K562 (cell line): ENCODE data around the gene TARM1. TPM values are rescaled to one million over a fixed set of nuclear protein-coding genes. Genes with fewer than 3 reads are reported as not detected.
A peak's percentile ranks its signal among the peaks of the same experiment; 100 is the strongest.

Experiments used
- BRD9 ChIP-seq: fragments of 450-650 bp; IDR thresholded peaks from 2 replicates; pipeline ENCODE4 v1.6.1; 2018; ENCODE audit warnings: low read depth; ENCODE audit not compliant: partially characterized antibody
- NR2C1 ChIP-seq, 2 experiments: fragments of 450-650 bp; IDR thresholded peaks; 2 replicates each; pipeline ENCODE4 v1.6.1; 2017; ENCODE audit warnings: mild to moderate bottlenecking in 2 of 2, antibody characterized with exemption in 1 of 2, inconsistent platforms in 1 of 2, missing compliant biosample characterization in 1 of 2, missing genetic modification characterization in 1 of 2
- NR3C1 ChIP-seq: sonication (generic); formaldehyde crosslinking; IDR thresholded peaks from 2 replicates; pipeline ENCODE4 v1.8.1; 2022; ENCODE audit warnings: missing genetic modification reagents
- PHF8 ChIP-seq: fragments of 200-600 bp; sonication (generic); IDR thresholded peaks from 2 replicates; pipeline ENCODE4 v1.6.1; 2012; ENCODE audit warnings: mixed run types, mild to moderate bottlenecking, inconsistent platforms, low read length, moderate library complexity, borderline replicate concordance
- POLR2B ChIP-seq: fragments of 450-650 bp; IDR thresholded peaks from 2 replicates; pipeline ENCODE4 v1.6.1; 2018; ENCODE audit warnings: low read depth; ENCODE audit not compliant: partially characterized antibody
- SIRT6 ChIP-seq: IDR thresholded peaks from one replicate; pipeline ENCODE4 v1.6.1; 2012; ENCODE audit warnings: low read depth, mild to moderate bottlenecking, control low read depth, inconsistent platforms, low read length, moderate library complexity
- TAF9B ChIP-seq: fragments of 450-650 bp; IDR thresholded peaks from 2 replicates; pipeline ENCODE4 v1.6.1; 2018; ENCODE audit warnings: mild to moderate bottlenecking; ENCODE audit not compliant: partially characterized antibody
- XRCC3 ChIP-seq: fragments of 450-650 bp; IDR thresholded peaks from 2 replicates; pipeline ENCODE4 v1.6.1; 2017; ENCODE audit warnings: mild to moderate bottlenecking, moderate library complexity
- ZKSCAN3 ChIP-seq: fragments of 250-450 bp; sonication (Bioruptor Pico); IDR thresholded peaks from 2 replicates; pipeline ENCODE4 v1.4.0; 2020
- ZNF143 ChIP-seq: sonication (generic); formaldehyde crosslinking; IDR thresholded peaks from 2 replicates; pipeline ENCODE4 v1.9.0; 2022; ENCODE audit warnings: mild to moderate bottlenecking, missing genetic modification reagents
- ZNF175 ChIP-seq: fragments of 200-800 bp; sonication (Bioruptor generic); IDR thresholded peaks from 2 replicates; pipeline ENCODE4 v1.6.1; 2016; ENCODE audit warnings: low read depth, mild to moderate bottlenecking, missing genetic modification characterization, missing compliant biosample characterization
- ZNF212 ChIP-seq: fragments of 450-650 bp; formaldehyde crosslinking; IDR thresholded peaks from 2 replicates; pipeline ENCODE4 v1.4.0; 2020; ENCODE audit warnings: mild to moderate bottlenecking
- polyA plus RNA-seq, 8 experiments: library from polyadenylated mRNA; depleted of rRNA in 4 of 8; stranded (reverse) in 5 of 8; unstranded in 3 of 8; fragments of >200 nt; fragmentation: Nextera tagmentation in 2 of 8; fragmentation: Illumina TruSeq in 1 of 8; extraction: Ambion mirVana in 2 of 8; extraction: Trizol in 1 of 8; gene quantifications; 2 replicates each; pipeline versions ENCODE4 v1.2.1 to v1.2.3, GENCODE V29; 2011 to 2014; ENCODE audit warnings: inconsistent platforms in 1 of 8, missing spikeins in 1 of 8
- total RNA-seq, 7 experiments: library from RNA; depleted of rRNA in 6 of 7; stranded (reverse); fragments of >200 nt in 6 of 7; fragmentation: Illumina TruSeq in 2 of 7; extraction: Trizol in 2 of 7; gene quantifications; 2 replicates each; pipeline versions ENCODE4 v1.2.1 to v1.2.3, GENCODE V29; 2011 to 2021; ENCODE audit warnings: low replicate concordance in 1 of 7
- TF ChIP-seq, protein P1 (sequence below): fragments of 450-650 bp; formaldehyde crosslinking; IDR thresholded peaks from 2 replicates; pipeline ENCODE4 v1.4.0; 2022; ENCODE audit warnings: missing genetic modification characterization
- TF ChIP-seq, protein P2 (sequence below): IDR thresholded peaks from 2 replicates; pipeline ENCODE4 v1.6.1; 2016; ENCODE audit warnings: missing genetic modification characterization, missing compliant biosample characterization
- TF ChIP-seq, protein P3 (sequence below): sonication (generic); formaldehyde crosslinking; IDR thresholded peaks from 2 replicates; pipeline ENCODE4 v1.8.1; 2022; ENCODE audit warnings: missing genetic modification reagents
- TF ChIP-seq, protein P4 (sequence below), 3 experiments: fragments of 200-800 bp in 1 of 3; sonication (Bioruptor generic) in 1 of 3; sonication (generic) in 1 of 3; formaldehyde crosslinking in 1 of 3; IDR thresholded peaks; 2 replicates each; pipeline versions ENCODE4 v1.6.1 to v1.8.0; 2016 to 2022; ENCODE audit warnings: mild to moderate bottlenecking in 2 of 3, missing compliant biosample characterization in 2 of 3, missing genetic modification characterization in 2 of 3, missing genetic modification reagents in 1 of 3
- TF ChIP-seq, protein P5 (sequence below), 3 experiments: fragments of 200-800 bp in 1 of 3; fragments of 250-450 bp in 1 of 3; fragments of 450-650 bp in 1 of 3; sonication (Bioruptor Pico) in 1 of 3; sonication (Bioruptor generic) in 1 of 3; formaldehyde crosslinking in 1 of 3; IDR thresholded peaks; 2 replicates each; pipeline versions ENCODE4 v1.6.1 to v1.8.0; 2016 to 2022; ENCODE audit warnings: mild to moderate bottlenecking in 2 of 3, missing genetic modification characterization in 2 of 3, missing compliant biosample characterization in 1 of 3, moderate library complexity in 1 of 3

Gene TARM1
- total and polyA plus RNA-seq, 9 of the 15 experiments (the other 6 are each of a cell fraction or from before 2014, with no cell fraction given) = not detected

DNA sequence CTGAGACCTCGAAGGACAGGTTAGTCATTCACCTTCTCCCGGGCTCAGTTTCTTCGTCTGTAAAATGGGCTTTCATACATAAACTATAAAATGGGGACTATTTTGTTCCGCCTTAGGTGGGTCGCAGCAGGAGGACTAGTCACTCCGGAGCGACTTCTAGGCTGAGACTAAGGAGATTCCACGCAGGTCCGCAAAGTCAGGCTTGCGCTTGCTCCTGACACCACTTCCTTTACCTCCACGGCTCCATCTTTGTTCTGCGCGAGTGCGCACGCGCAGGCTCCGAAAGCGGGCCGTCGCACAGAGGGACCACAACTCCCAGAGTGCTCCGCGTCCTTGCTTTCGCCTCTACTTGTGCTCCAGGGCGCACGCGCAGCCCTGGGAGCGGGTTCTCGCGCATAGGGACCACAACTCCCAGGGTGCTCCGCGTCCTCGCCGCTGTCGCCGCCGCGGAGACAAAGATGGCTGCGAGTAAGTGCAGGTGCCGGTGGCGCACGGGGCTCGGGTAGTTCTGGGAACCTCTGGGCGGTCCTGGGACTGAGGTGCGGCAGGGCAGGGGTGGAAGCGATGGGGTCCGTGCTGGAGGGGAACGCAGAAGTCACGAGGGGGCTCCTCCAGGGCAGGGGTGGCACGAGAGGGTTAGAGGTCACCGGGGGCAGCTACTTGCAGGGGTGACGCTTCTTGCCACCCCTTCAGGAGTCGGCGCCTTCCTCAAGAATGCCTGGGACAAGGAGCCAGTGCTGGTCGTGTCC, 21.4 kb upstream of the TARM1 start, which contains the start of gene NDUFA3 (continued):
- TF ChIP-seq POLR2B (peak; percentile 82), ZNF175 (peak; percentile 59; the same call in 1 of the 2 replicates), PHF8 (peak; percentile 95), XRCC3 (no peak), SIRT6 (no peak), TAF9B (peak; percentile 83), ZKSCAN3 (CRISPR knock-in tag) (no peak), ZNF212 (CRISPR knock-in tag) (no peak), ZNF143 (peak; percentile 97), NR2C1 (IDR thresholded peaks at IDR 0.05) (peak; percentile 85), NR2C1 (tag; IDR thresholded peaks at IDR 0.05) (peak; percentile 88), BRD9 (peak; percentile 89), NR3C1 (no peak)
- TF ChIP-seq, protein P1, sequence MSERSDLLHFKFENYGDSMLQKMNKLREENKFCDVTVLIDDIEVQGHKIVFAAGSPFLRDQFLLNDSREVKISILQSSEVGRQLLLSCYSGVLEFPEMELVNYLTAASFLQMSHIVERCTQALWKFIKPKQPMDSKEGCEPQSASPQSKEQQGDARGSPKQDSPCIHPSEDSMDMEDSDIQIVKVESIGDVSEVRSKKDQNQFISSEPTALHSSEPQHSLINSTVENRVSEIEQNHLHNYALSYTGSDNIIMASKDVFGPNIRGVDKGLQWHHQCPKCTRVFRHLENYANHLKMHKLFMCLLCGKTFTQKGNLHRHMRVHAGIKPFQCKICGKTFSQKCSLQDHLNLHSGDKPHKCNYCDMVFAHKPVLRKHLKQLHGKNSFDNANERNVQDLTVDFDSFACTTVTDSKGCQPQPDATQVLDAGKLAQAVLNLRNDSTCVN (CRISPR knock-in tag) = no peak
- TF ChIP-seq, protein P2, sequence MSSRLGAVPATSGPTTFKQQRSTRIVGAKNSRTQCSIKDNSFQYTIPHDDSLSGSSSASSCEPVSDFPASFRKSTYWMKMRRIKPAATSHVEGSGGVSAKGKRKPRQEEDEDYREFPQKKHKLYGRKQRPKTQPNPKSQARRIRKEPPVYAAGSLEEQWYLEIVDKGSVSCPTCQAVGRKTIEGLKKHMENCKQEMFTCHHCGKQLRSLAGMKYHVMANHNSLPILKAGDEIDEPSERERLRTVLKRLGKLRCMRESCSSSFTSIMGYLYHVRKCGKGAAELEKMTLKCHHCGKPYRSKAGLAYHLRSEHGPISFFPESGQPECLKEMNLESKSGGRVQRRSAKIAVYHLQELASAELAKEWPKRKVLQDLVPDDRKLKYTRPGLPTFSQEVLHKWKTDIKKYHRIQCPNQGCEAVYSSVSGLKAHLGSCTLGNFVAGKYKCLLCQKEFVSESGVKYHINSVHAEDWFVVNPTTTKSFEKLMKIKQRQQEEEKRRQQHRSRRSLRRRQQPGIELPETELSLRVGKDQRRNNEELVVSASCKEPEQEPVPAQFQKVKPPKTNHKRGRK = no peak
- TF ChIP-seq, protein P3, sequence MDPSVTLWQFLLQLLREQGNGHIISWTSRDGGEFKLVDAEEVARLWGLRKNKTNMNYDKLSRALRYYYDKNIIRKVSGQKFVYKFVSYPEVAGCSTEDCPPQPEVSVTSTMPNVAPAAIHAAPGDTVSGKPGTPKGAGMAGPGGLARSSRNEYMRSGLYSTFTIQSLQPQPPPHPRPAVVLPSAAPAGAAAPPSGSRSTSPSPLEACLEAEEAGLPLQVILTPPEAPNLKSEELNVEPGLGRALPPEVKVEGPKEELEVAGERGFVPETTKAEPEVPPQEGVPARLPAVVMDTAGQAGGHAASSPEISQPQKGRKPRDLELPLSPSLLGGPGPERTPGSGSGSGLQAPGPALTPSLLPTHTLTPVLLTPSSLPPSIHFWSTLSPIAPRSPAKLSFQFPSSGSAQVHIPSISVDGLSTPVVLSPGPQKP (CRISPR knock-in tag) = no peak
- TF ChIP-seq, protein P4, sequence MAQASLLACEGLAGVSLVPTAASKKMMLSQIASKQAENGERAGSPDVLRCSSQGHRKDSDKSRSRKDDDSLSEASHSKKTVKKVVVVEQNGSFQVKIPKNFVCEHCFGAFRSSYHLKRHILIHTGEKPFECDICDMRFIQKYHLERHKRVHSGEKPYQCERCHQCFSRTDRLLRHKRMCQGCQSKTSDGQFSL (CRISPR knock-in tag; IDR thresholded peaks at IDR 0.05) = peak; percentile 19; the same call in 1 of the 2 replicates
- TF ChIP-seq, protein P4 (tag; IDR thresholded peaks at IDR 0.05) = no peak
- TF ChIP-seq, protein P5, sequence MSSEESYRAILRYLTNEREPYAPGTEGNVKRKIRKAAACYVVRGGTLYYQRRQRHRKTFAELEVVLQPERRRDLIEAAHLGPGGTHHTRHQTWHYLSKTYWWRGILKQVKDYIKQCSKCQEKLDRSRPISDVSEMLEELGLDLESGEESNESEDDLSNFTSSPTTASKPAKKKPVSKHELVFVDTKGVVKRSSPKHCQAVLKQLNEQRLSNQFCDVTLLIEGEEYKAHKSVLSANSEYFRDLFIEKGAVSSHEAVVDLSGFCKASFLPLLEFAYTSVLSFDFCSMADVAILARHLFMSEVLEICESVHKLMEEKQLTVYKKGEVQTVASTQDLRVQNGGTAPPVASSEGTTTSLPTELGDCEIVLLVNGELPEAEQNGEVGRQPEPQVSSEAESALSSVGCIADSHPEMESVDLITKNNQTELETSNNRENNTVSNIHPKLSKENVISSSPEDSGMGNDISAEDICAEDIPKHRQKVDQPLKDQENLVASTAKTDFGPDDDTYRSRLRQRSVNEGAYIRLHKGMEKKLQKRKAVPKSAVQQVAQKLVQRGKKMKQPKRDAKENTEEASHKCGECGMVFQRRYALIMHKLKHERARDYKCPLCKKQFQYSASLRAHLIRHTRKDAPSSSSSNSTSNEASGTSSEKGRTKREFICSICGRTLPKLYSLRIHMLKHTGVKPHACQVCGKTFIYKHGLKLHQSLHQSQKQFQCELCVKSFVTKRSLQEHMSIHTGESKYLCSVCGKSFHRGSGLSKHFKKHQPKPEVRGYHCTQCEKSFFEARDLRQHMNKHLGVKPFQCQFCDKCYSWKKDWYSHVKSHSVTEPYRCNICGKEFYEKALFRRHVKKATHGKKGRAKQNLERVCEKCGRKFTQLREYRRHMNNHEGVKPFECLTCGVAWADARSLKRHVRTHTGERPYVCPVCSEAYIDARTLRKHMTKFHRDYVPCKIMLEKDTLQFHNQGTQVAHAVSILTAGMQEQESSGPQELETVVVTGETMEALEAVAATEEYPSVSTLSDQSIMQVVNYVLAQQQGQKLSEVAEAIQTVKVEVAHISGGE (CRISPR knock-in tag; IDR thresholded peaks at IDR 0.05) = no peak; a peak in 1 of 6 replicates
